ENCODE measurements around the gene MYRF. TPM values are rescaled to one million over a fixed set of nuclear protein-coding genes. Genes with fewer than 3 reads are reported as not detected.

Gene MYRF
- total RNA-seq, 1 donor from 2014 or later = 13.7 TPM

GRCh38 chr11:61763930-61764605 is 11.6 kb downstream of the MYRF start:
- no peaks in the 10 kb centered on the region for H3K27me3 ChIP-seq (ENCODE audit: control insufficient read depth, insufficient read depth, low read length)
- TF ChIP-seq CTCF (IDR thresholded peaks at IDR 0.05; ENCODE audit: insufficient read depth, low read length, poor library complexity, severe bottlenecking) = no peak
- no peaks in the 10 kb centered on the region for H3K36me3 ChIP-seq (ENCODE audit: control insufficient read depth, insufficient read depth, low read length)
- no peak overlapping the region for H3K4me3 ChIP-seq (ENCODE audit: low read depth, low read length)
- DNase-seq (ENCODE audit: low read depth) = no peak

- no peaks in the 10 kb centered on the region for H3K36me3 ChIP-seq (ENCODE audit: control insufficient read depth, insufficient read depth, low read length)
- no peak for DNase-seq (ENCODE audit: low read depth)
- no peaks in the 10 kb centered on the region for H3K27me3 ChIP-seq (ENCODE audit: control insufficient read depth, insufficient read depth, low read length)
- no peak overlapping the region for H3K4me3 ChIP-seq (ENCODE audit: low read depth, low read length)
- TF ChIP-seq CTCF (IDR thresholded peaks at IDR 0.05; ENCODE audit: insufficient read depth, low read length, poor library complexity, severe bottlenecking) = no peak
Observed at GRCh38 chr11:61764606-61765260, 12.3 kb downstream of the MYRF start.

GRCh38 chr11:61765550-61766253 is 13.3 kb downstream of the MYRF start:
- no peaks in the 10 kb centered on the region for H3K36me3 ChIP-seq (ENCODE audit: control insufficient read depth, insufficient read depth, low read length)
- no peaks in the 10 kb centered on the region for H3K27me3 ChIP-seq (ENCODE audit: control insufficient read depth, insufficient read depth, low read length)
- no peak overlapping the region for H3K4me3 ChIP-seq (ENCODE audit: low read depth, low read length)
- DNase-seq (ENCODE audit: low read depth) = no peak
- no peak for TF ChIP-seq CTCF (IDR thresholded peaks at IDR 0.05; ENCODE audit: insufficient read depth, low read length, poor library complexity, severe bottlenecking)

GRCh38 chr11:61766353-61766841 is 14.0 kb downstream of the MYRF start:
- Histone ChIP-seq H3K4me3 (ENCODE audit: low read depth, low read length) (no peak overlapping the region), H3K27me3 (ENCODE audit: control insufficient read depth, insufficient read depth, low read length) (no peaks in the 10 kb centered on the region), H3K36me3 (ENCODE audit: control insufficient read depth, insufficient read depth, low read length) (no peaks in the 10 kb centered on the region)
- peak; percentile 61 for DNase-seq (ENCODE audit: low read depth)
- no peak for TF ChIP-seq CTCF (IDR thresholded peaks at IDR 0.05; ENCODE audit: insufficient read depth, low read length, poor library complexity, severe bottlenecking)

- Histone ChIP-seq H3K27me3 (ENCODE audit: control insufficient read depth, insufficient read depth, low read length) (no peaks in the 10 kb centered on the region), H3K4me3 (ENCODE audit: low read depth, low read length) (no peak overlapping the region), H3K36me3 (ENCODE audit: control insufficient read depth, insufficient read depth, low read length) (no peaks in the 10 kb centered on the region)
- TF ChIP-seq CTCF (IDR thresholded peaks at IDR 0.05; ENCODE audit: insufficient read depth, low read length, poor library complexity, severe bottlenecking) = no peak
- DNase-seq (ENCODE audit: low read depth) = no peak
Observed at GRCh38 chr11:61768376-61769076, 16.1 kb downstream of the MYRF start.

Measured in kidney epithelial cell (primary cell).